Tibial nerve (tissue), 4 donors: ENCODE results near the gene INF2.

Experiments used
- EP300 ChIP-seq, 2 donors: sonication (generic); formaldehyde crosslinking; IDR thresholded peaks; one replicate each; pipeline ENCODE4 v1.6.1; 2017; ENCODE audit warnings: antibody characterized with exemption in 2 of 2, mild to moderate bottlenecking in 1 of 2
- POLR2A ChIP-seq, 2 donors: fragments of 450-650 bp; IDR thresholded peaks; one replicate each; pipeline ENCODE4 v1.6.1; 2017; ENCODE audit warnings: antibody characterized with exemption in 2 of 2, mild to moderate bottlenecking in 2 of 2, moderate library complexity in 2 of 2
- TF ChIP-seq, protein P1 (sequence below), 5 experiments: fragments of 200-600 bp in 3 of 5; fragments of 450-650 bp in 2 of 5; sonication (generic) in 3 of 5; IDR thresholded peaks; one replicate each; pipeline ENCODE4 v1.5.1; 2016 to 2019; ENCODE audit warnings: antibody characterized with exemption in 5 of 5, mild to moderate bottlenecking in 3 of 5, moderate library complexity in 2 of 5

- TF ChIP-seq, protein P1, sequence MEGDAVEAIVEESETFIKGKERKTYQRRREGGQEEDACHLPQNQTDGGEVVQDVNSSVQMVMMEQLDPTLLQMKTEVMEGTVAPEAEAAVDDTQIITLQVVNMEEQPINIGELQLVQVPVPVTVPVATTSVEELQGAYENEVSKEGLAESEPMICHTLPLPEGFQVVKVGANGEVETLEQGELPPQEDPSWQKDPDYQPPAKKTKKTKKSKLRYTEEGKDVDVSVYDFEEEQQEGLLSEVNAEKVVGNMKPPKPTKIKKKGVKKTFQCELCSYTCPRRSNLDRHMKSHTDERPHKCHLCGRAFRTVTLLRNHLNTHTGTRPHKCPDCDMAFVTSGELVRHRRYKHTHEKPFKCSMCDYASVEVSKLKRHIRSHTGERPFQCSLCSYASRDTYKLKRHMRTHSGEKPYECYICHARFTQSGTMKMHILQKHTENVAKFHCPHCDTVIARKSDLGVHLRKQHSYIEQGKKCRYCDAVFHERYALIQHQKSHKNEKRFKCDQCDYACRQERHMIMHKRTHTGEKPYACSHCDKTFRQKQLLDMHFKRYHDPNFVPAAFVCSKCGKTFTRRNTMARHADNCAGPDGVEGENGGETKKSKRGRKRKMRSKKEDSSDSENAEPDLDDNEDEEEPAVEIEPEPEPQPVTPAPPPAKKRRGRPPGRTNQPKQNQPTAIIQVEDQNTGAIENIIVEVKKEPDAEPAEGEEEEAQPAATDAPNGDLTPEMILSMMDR (IDR thresholded peaks at IDR 0.05), result no peak
- TF ChIP-seq EP300 (IDR thresholded peaks at IDR 0.05), result no peak
- TF ChIP-seq POLR2A (IDR thresholded peaks at IDR 0.05), result no peak
Measured at GRCh38 chr14:104726600-104727451, 37.4 kb downstream of the INF2 start.
